A673 (cell line): Measurements from ENCODE around the gene PROK2. TPM values are rescaled to one million over a fixed set of nuclear protein-coding genes. Genes with fewer than 3 reads are reported as not detected.

Source experiments
- BruUV-seq: library from RNA; stranded (reverse); fragments of 400-500 nt; replicated peaks from 2 replicates; lab custom pipeline; 2021; lab: Mats Ljungman, UMichigan
- CTCF ChIA-PET: fragments of 300-600 bp; sonication (Branson Sonifier 250); formaldehyde crosslinking; loops from one replicate; lab custom pipeline; 2022; ENCODE audit warnings: antibody characterized with exemption; lab: Charles Lee
- POLR2A ChIA-PET: fragments of 300-600 bp; sonication (Branson Sonifier 250); formaldehyde crosslinking; loops from one replicate; lab custom pipeline; 2022; ENCODE audit warnings: antibody characterized with exemption; ENCODE audit not compliant: low non-redundant PET; lab: Charles Lee
- DNase-seq: peaks from one replicate; pipeline ENCODE4 v3.0.0-alpha.2; 2015; ENCODE audit warnings: low spot score
- H3K27ac ChIP-seq: fragments of 200-600 bp; sonication (generic); 2 replicates; pipeline ENCODE4 v1.5.1; 2016; ENCODE audit warnings: mixed run types, low read depth, mild to moderate bottlenecking, mixed read lengths, antibody characterized with exemption, low read length; ENCODE audit not compliant: poor library complexity, severe bottlenecking
- H3K27me3 ChIP-seq: fragments of 200-600 bp; sonication (generic); replicated peaks from 2 replicates; pipeline ENCODE4 v1.6.1; 2017; ENCODE audit warnings: mixed run types, low read depth, mild to moderate bottlenecking, mixed read lengths, antibody characterized with exemption, low read length; ENCODE audit not compliant: insufficient read depth, poor library complexity
- H3K36me3 ChIP-seq: fragments of 200-600 bp; sonication (generic); 2 replicates; pipeline ENCODE4 v1.6.1; 2016; ENCODE audit warnings: mixed run types, mild to moderate bottlenecking, mixed read lengths, antibody characterized with exemption, low read length; ENCODE audit not compliant: insufficient read depth, poor library complexity, severe bottlenecking
- H3K4me1 ChIP-seq: fragments of 200-600 bp; sonication (generic); 2 replicates; pipeline ENCODE4 v1.6.1; 2017; ENCODE audit warnings: mixed run types, mild to moderate bottlenecking, mixed read lengths, antibody characterized with exemption, low read length; ENCODE audit not compliant: insufficient read depth, poor library complexity, severe bottlenecking
- H3K4me3 ChIP-seq: fragments of 200-600 bp; sonication (generic); 2 replicates; pipeline ENCODE4 v1.5.1; 2016; ENCODE audit warnings: low read depth, mixed run types, mild to moderate bottlenecking, mixed read lengths, low read length; ENCODE audit not compliant: poor library complexity, severe bottlenecking
- H3K9me3 ChIP-seq: fragments of 200-600 bp; sonication (generic); 2 replicates; pipeline ENCODE4 v1.6.1; 2016; ENCODE audit warnings: mixed run types, low read depth, mild to moderate bottlenecking, mixed read lengths, antibody characterized with exemption, low read length; ENCODE audit not compliant: poor library complexity, severe bottlenecking
- CTCF ChIP-seq: fragments of 300-800, 200-600 bp; sonication (generic); conservative IDR thresholded peaks from 2 replicates; pipeline ENCODE4 v1.5.1; 2017; ENCODE audit warnings: low read depth, mild to moderate bottlenecking, antibody characterized with exemption, low read length, moderate library complexity, mixed read lengths
- EZH2 ChIP-seq: fragments of 200-600 bp; sonication (generic); IDR thresholded peaks from 2 replicates; pipeline ENCODE4 v1.6.1; 2017; ENCODE audit warnings: borderline replicate concordance, low read depth, mild to moderate bottlenecking, mixed read lengths, antibody characterized with exemption, low read length; ENCODE audit not compliant: poor library complexity, severe bottlenecking
- intact Hi-C: fragments of 100-400 bp; cut with micrococcal nuclease; formaldehyde crosslinking; loops from one replicate; pipeline ENCODE4 v1.10.0; 2022; ENCODE audit not compliant: unreplicated experiment
- total RNA-seq: library from RNA; stranded (reverse); gene quantifications from 2 replicates; pipeline ENCODE4 v1.2.3, GENCODE V29; 2021

The PROK2 gene
- total RNA-seq, 1 experiment from 2014 or later: 1.6 TPM

GRCh38 chr3:71776538-71776937 is 8.4 kb downstream of the PROK2 start:
- CTCF ChIA-PET: no interaction called here
- intact Hi-C loops: no loop called here

GRCh38 chr3:71771884-71772283 is 13.1 kb downstream of the PROK2 start:
- CTCF ChIA-PET: no interaction called here
- H3K9me3 ChIP-seq: no peaks in the 10 kb centered on the region
- POLR2A ChIA-PET: no interaction called here
- H3K36me3 ChIP-seq: no peaks in the 10 kb centered on the region
- H3K27ac ChIP-seq: no peak overlapping the region
- DNase-seq: no peak
- H3K4me3 ChIP-seq: no peak overlapping the region
- intact Hi-C loops: no loop called here
- no peaks in the 10 kb centered on the region for H3K27me3 ChIP-seq
- no peaks in the 10 kb centered on the region for H3K4me1 ChIP-seq
- no TSS peak for BruUV-seq
- no peak for TF ChIP-seq EZH2
- TF ChIP-seq CTCF: no peak

More at GRCh38 chr3:71776538-71776937, 8.4 kb downstream of the PROK2 start:
- POLR2A ChIA-PET: no interaction called here
- no peak for DNase-seq
- no peaks in the 10 kb centered on the region for H3K36me3 ChIP-seq
- no peaks in the 10 kb centered on the region for H3K27me3 ChIP-seq
- peaks cover 5% of the 10 kb centered on the region for H3K4me1 ChIP-seq
- no peak overlapping the region for H3K4me3 ChIP-seq
- TF ChIP-seq CTCF (no peak), EZH2 (no peak)
- no TSS peak for BruUV-seq
- H3K9me3 ChIP-seq: no peaks in the 10 kb centered on the region
- no peak overlapping the region for H3K27ac ChIP-seq

GRCh38 chr3:71771126-71771525 is 13.8 kb downstream of the PROK2 start:
- ChIA-PET CTCF (no interaction called here), POLR2A (no interaction called here)
- H3K9me3 ChIP-seq: no peaks in the 10 kb centered on the region
- H3K4me1 ChIP-seq: no peaks in the 10 kb centered on the region
- intact Hi-C loops: no loop called here
- BruUV-seq: no TSS peak
- TF ChIP-seq EZH2 (no peak), CTCF (no peak)
- no peak overlapping the region for H3K27ac ChIP-seq
- DNase-seq: no peak
- no peak overlapping the region for H3K4me3 ChIP-seq
- H3K27me3 ChIP-seq: no peaks in the 10 kb centered on the region
- H3K36me3 ChIP-seq: no peaks in the 10 kb centered on the region
